Endothelial cell of umbilical vein (primary cell): ENCODE data around the gene TRAF1. TPM values are rescaled to one million over a fixed set of nuclear protein-coding genes. Genes with fewer than 3 reads are reported as not detected.

ENCODE experiments used
- BruUV-seq: library from RNA; stranded (reverse); fragments of 400-500 nt; replicated peaks from 2 replicates; lab custom pipeline; 2021; lab: Mats Ljungman, UMichigan
- CTCF ChIA-PET: fragments of 300-600, 350-600 bp; sonication (Branson Sonifier 250); formaldehyde crosslinking; loops from one replicate; lab custom pipeline; 2021; ENCODE audit warnings: antibody characterized with exemption, inconsistent platforms; lab: Charles Lee
- POLR2A ChIA-PET: fragments of 300-600, 350-600 bp; sonication (Branson Sonifier 250); formaldehyde crosslinking; loops from one replicate; lab custom pipeline; 2021; ENCODE audit warnings: antibody characterized with exemption, inconsistent platforms; lab: Charles Lee
- DNase-seq: peaks from one replicate; pipeline ENCODE4 v3.0.0-alpha.2; 2011; ENCODE audit warnings: low read depth, low spot score
- FAIRE-seq: peaks from 2 replicates; lab custom pipeline; 2011; peaks lifted over from hg19 to GRCh38; lab: Jason Lieb, UNC
- H2AFZ ChIP-seq: 2 replicates; pipeline ENCODE4 v1.6.0; 2012; ENCODE audit warnings: low read depth, low read length, control low read depth, inconsistent platforms
- H3K27ac ChIP-seq: 2 replicates; pipeline ENCODE4 v1.5.1; 2011; ENCODE audit warnings: low read depth, mild to moderate bottlenecking, control low read depth, low read length, moderate library complexity; ENCODE audit not compliant: insufficient read depth
- H3K27me3 ChIP-seq, 2 experiments: 2 replicates each; pipeline versions ENCODE4 v1.6.0 to v1.6.1; 2011; ENCODE audit warnings: low read length in 2 of 2, mixed read lengths in 1 of 2; ENCODE audit not compliant: control insufficient read depth in 2 of 2, insufficient read depth in 2 of 2
- H3K36me3 ChIP-seq, 2 experiments: 2 replicates in 1 of 2; 3 replicates in 1 of 2; pipeline ENCODE4 v1.5.1; 2011; ENCODE audit warnings: low read length in 2 of 2, mild to moderate bottlenecking in 1 of 2, moderate library complexity in 1 of 2; ENCODE audit not compliant: control insufficient read depth in 2 of 2, insufficient read depth in 2 of 2; ENCODE audit errors: extremely low read depth in 1 of 2
- H3K4me1 ChIP-seq: 3 replicates; pipeline ENCODE4 v1.5.1; 2011; ENCODE audit warnings: mild to moderate bottlenecking, low read length; ENCODE audit not compliant: control insufficient read depth, insufficient read depth; ENCODE audit errors: extremely low read depth
- H3K4me2 ChIP-seq: 2 replicates; pipeline ENCODE4 v1.6.1; 2011; ENCODE audit warnings: low read length, control low read depth, mixed read lengths; ENCODE audit not compliant: insufficient read depth
- H3K4me3 ChIP-seq, 3 experiments: fragments of 200-600 bp in 1 of 3; sonication (generic), shearing (Covaris generic) in 1 of 3; replicated peaks in 1 of 3; 2 replicates each; pipeline ENCODE4 v1.5.1; 2011 to 2016; ENCODE audit warnings: control low read depth in 3 of 3, low read length in 3 of 3, mild to moderate bottlenecking in 2 of 3, inconsistent platforms in 1 of 3, low read depth in 1 of 3, moderate library complexity in 1 of 3; ENCODE audit not compliant: insufficient read depth in 1 of 3
- H3K79me2 ChIP-seq: 2 replicates; pipeline ENCODE4 v1.6.0; 2012; ENCODE audit warnings: low read length, inconsistent platforms; ENCODE audit not compliant: control insufficient read depth, insufficient read depth
- H3K9ac ChIP-seq: replicated peaks from 2 replicates; pipeline ENCODE3; 2011; ENCODE audit warnings: low read length, control low read depth; ENCODE audit not compliant: insufficient read depth; ENCODE audit errors: extremely low read depth
- H3K9me1 ChIP-seq: replicated peaks from 3 replicates; pipeline ENCODE4 v1.6.0; 2011; ENCODE audit warnings: mild to moderate bottlenecking, low read length; ENCODE audit not compliant: control insufficient read depth, insufficient read depth; ENCODE audit errors: extremely low read depth
- H3K9me3 ChIP-seq: replicated peaks from 2 replicates; pipeline ENCODE4 v1.5.1; 2012; ENCODE audit warnings: low read length, inconsistent platforms; ENCODE audit not compliant: control insufficient read depth, insufficient read depth
- H4K20me1 ChIP-seq: replicated peaks from 2 replicates; pipeline ENCODE3; 2011; ENCODE audit warnings: mild to moderate bottlenecking, low read length; ENCODE audit not compliant: control insufficient read depth, insufficient read depth; ENCODE audit errors: extremely low read depth
- EZH2 ChIP-seq: IDR thresholded peaks from 2 replicates; pipeline ENCODE4 v1.6.1; 2012; ENCODE audit warnings: borderline replicate concordance, low read depth, mild to moderate bottlenecking, moderate library complexity, low read length, inconsistent platforms; ENCODE audit not compliant: severe bottlenecking
- FOS ChIP-seq: IDR thresholded peaks from 2 replicates; pipeline ENCODE4 v1.6.1; 2011; ENCODE audit warnings: mild to moderate bottlenecking, low read length, moderate library complexity, borderline replicate concordance; ENCODE audit not compliant: insufficient read depth
- GATA2 ChIP-seq: IDR thresholded peaks from 2 replicates; pipeline ENCODE4 v1.7.0; 2011; ENCODE audit warnings: low read depth, mild to moderate bottlenecking, moderate library complexity, mixed read lengths, low read length; ENCODE audit not compliant: insufficient read length, insufficient read depth
- JUN ChIP-seq: IDR thresholded peaks from 2 replicates; pipeline ENCODE4 v1.6.1; 2011; ENCODE audit warnings: borderline replicate concordance, low read depth; ENCODE audit not compliant: insufficient read length, insufficient read depth
- MYC ChIP-seq: IDR thresholded peaks from one replicate; pipeline ENCODE4 v1.6.1; 2011; ENCODE audit warnings: mild to moderate bottlenecking, low read depth, low read length
- POLR2A ChIP-seq: IDR thresholded peaks from 2 replicates; pipeline ENCODE4 v1.6.1; 2012; ENCODE audit warnings: low read depth, mild to moderate bottlenecking, control low read depth, low read length
- POLR2AphosphoS5 ChIP-seq: IDR thresholded peaks from 2 replicates; pipeline ENCODE4 v1.6.1; 2012; ENCODE audit warnings: low read depth, mild to moderate bottlenecking, control low read depth, low read length, moderate library complexity; ENCODE audit not compliant: insufficient read depth
- dilution Hi-C: fragments of 300-500 bp; cut with MboI; formaldehyde crosslinking; loops from one replicate; pipeline ENCODE4 v1.15.0; 2019; ENCODE audit warnings: low sequenced_read_pairs; ENCODE audit not compliant: extremely low pct_ligation_motif_present
- intact Hi-C: fragments of 100-400 bp; cut with micrococcal nuclease; formaldehyde crosslinking; loops from one replicate; pipeline ENCODE4 v1.10.0; 2022
- polyA plus RNA-seq, 4 experiments: library from polyadenylated mRNA; depleted of rRNA in 3 of 4; stranded (reverse) in 3 of 4; unstranded in 1 of 4; fragments of >200 nt; gene quantifications; 2 replicates each; pipeline versions ENCODE4 v1.2.1 to v1.2.3, GENCODE V29; 2011 to 2012; ENCODE audit warnings: missing spikeins in 1 of 4
- total RNA-seq: library from RNA; stranded (reverse); gene quantifications from 2 replicates; pipeline ENCODE4 v1.2.3, GENCODE V29; 2021
- TF ChIP-seq, protein P1 (sequence below): IDR thresholded peaks from 2 replicates; pipeline ENCODE4 v1.6.1; 2011; ENCODE audit not compliant: insufficient read depth, insufficient read length
- TF ChIP-seq, protein P2 (sequence below), 2 donors: IDR thresholded peaks; 1 replicate in 1 of 2; 2 replicates in 1 of 2; pipeline ENCODE4 v1.5.1; 2011; ENCODE audit warnings: low read length in 2 of 2, mild to moderate bottlenecking in 2 of 2, moderate library complexity in 2 of 2, control low read depth in 1 of 2, inconsistent platforms in 1 of 2, low read depth in 1 of 2; ENCODE audit not compliant: insufficient read depth in 1 of 2; ENCODE audit errors: extremely low read depth in 1 of 2

TRAF1 gene
- total and polyA plus RNA-seq, 2 donors (not counting 3 experiments of a cell fraction or from before 2014, with no cell fraction given): 2.0 to 2.6 TPM

DNA sequence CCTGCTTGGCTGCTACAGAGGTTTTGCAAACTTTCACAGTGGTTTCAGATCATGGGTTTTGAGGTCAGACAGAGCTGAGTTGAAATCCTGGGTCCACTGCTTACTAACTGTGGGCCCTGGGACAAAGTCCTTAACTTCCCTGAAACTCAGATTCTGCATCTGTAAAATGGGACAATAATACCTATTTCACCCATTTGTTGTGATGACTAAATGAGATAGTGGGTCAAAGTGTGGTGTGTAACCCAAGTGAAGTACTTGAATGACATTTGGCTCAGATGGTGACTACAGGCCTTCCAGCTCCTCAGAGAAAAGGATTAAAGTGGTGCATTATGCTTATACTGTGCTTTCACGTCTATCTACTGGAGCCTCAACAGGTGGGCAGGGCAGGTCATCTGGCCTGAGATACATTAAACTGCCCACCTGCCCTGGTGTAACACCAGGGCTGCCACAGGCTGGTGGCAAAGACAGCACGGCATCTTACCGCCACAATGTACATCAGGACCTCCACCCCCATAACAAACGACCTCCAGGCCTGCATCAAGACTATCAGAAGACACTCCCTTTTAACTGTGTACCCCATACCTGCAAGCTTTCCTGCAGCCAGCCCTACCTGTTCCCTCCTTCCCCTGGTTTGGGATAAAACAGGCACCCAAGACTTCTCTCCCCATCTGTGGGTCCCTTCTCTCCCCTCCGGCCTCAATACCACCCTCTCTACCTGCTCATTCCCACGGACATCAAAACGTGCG lies 846 bp upstream of the TRAF1 start:
- CTCF ChIA-PET: no interaction called here
- Histone ChIP-seq H3K4me2 (no peak overlapping the region), H4K20me1 (no peaks in the 10 kb centered on the region), H3K4me1 (peaks cover 38% of the 10 kb centered on the region), H3K79me2 (no peaks in the 10 kb centered on the region), H3K36me3 (no peaks in the 10 kb centered on the region), H3K9me1 (no peaks in the 10 kb centered on the region), H2AFZ (no peak overlapping the region), H3K9me3 (no peaks in the 10 kb centered on the region), H3K4me3 (no peak overlapping the region), H3K9ac (no peak overlapping the region), H3K27me3 (no peaks in the 10 kb centered on the region), H3K27ac (no peak overlapping the region)
- BruUV-seq: no TSS peak
- DNase-seq (no peak), FAIRE-seq (no peak)
- TF ChIP-seq FOS (no peak), JUN (no peak), EZH2 (no peak), GATA2 (no peak), MYC (no peak), POLR2AphosphoS5 (no peak), POLR2A (no peak)
- TF ChIP-seq, protein P1, sequence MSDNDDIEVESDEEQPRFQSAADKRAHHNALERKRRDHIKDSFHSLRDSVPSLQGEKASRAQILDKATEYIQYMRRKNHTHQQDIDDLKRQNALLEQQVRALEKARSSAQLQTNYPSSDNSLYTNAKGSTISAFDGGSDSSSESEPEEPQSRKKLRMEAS: no peak
- TF ChIP-seq, protein P2, sequence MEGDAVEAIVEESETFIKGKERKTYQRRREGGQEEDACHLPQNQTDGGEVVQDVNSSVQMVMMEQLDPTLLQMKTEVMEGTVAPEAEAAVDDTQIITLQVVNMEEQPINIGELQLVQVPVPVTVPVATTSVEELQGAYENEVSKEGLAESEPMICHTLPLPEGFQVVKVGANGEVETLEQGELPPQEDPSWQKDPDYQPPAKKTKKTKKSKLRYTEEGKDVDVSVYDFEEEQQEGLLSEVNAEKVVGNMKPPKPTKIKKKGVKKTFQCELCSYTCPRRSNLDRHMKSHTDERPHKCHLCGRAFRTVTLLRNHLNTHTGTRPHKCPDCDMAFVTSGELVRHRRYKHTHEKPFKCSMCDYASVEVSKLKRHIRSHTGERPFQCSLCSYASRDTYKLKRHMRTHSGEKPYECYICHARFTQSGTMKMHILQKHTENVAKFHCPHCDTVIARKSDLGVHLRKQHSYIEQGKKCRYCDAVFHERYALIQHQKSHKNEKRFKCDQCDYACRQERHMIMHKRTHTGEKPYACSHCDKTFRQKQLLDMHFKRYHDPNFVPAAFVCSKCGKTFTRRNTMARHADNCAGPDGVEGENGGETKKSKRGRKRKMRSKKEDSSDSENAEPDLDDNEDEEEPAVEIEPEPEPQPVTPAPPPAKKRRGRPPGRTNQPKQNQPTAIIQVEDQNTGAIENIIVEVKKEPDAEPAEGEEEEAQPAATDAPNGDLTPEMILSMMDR (IDR thresholded peaks at IDR 0.05; ENCODE audit: extremely low read depth in 1 of 2, insufficient read depth in 1 of 2, low read depth in 1 of 2, low read length in 2 of 2): no peak
- dilution Hi-C loops: no loop called here
- POLR2A ChIA-PET: no interaction called here
- intact Hi-C loops: no loop called here
